Measurements from ENCODE around the gene U2AF2.
A peak's percentile ranks its signal among the peaks of the same experiment; 100 is the strongest.

U2AF2 gene

GRCh38 chr19:55643887-55644176, 11.0 kb upstream of the U2AF2 start:
- no peak for DNase-seq (ENCODE audit: low read depth)

- no peak for DNase-seq (ENCODE audit: low read depth)
Measured at GRCh38 chr19:55644191-55644833, 10.5 kb upstream of the U2AF2 start.

GRCh38 chr19:55644842-55645511, 9.9 kb upstream of the U2AF2 start:
- DNase-seq (ENCODE audit: low read depth), result no peak

GRCh38 chr19:55645512-55645881, 9.3 kb upstream of the U2AF2 start:
- DNase-seq (ENCODE audit: low read depth), result no peak

- no peak for DNase-seq (ENCODE audit: low read depth)
Measured at GRCh38 chr19:55646889-55647731, 7.7 kb upstream of the U2AF2 start.

- DNase-seq (ENCODE audit: low read depth), result no peak
Measured at GRCh38 chr19:55647732-55648584, 6.9 kb upstream of the U2AF2 start, which contains the start of gene CCDC106. Gene CCDC106, plus strand, starts transcription at chr19:55648212. Its CDS starts 835 bp downstream, at chr19:55649047.

- DNase-seq (ENCODE audit: low read depth), result no peak
Measured at GRCh38 chr19:55648585-55649267, 6.1 kb upstream of the U2AF2 start.

- DNase-seq (ENCODE audit: low read depth), result no peak
Measured at GRCh38 chr19:55649268-55650125, 5.3 kb upstream of the U2AF2 start.

- DNase-seq (ENCODE audit: low read depth), result no peak
Measured at GRCh38 chr19:55650126-55650557, 4.7 kb upstream of the U2AF2 start.

GRCh38 chr19:55650602-55651230, 4.1 kb upstream of the U2AF2 start:
- no peak for DNase-seq (ENCODE audit: low read depth)

GRCh38 chr19:55651236-55651635, 3.6 kb upstream of the U2AF2 start:
- no peak for DNase-seq (ENCODE audit: low read depth)

GRCh38 chr19:55652311-55653128, 2.3 kb upstream of the U2AF2 start:
- DNase-seq (ENCODE audit: low read depth), result no peak

- DNase-seq (ENCODE audit: low read depth), result peak; percentile 97
Measured at GRCh38 chr19:55653651-55654322, 1.0 kb upstream of the U2AF2 start.

GRCh38 chr19:55654323-55654867, 440 bp upstream of the U2AF2 start:
- peak; percentile 79 for DNase-seq (ENCODE audit: low read depth)

GRCh38 chr19:55655648-55656040, 809 bp downstream of the U2AF2 start:
- DNase-seq (ENCODE audit: low read depth), result no peak

- DNase-seq (ENCODE audit: low read depth), result no peak
Measured at GRCh38 chr19:55656552-55656951, 1.7 kb downstream of the U2AF2 start.

GRCh38 chr19:55656988-55657747, 2.3 kb downstream of the U2AF2 start:
- no peak for DNase-seq (ENCODE audit: low read depth)

Data from stimulated activated CD8-positive, alpha-beta memory T cell treated with anti-CD3 and anti-CD28 coated beads, Interleukin-15, amount 100 ng/mL, for 24 hours (primary cell).